NCI-H1930 (cell line): Measurements from ENCODE around the gene DRC7.
"Not testable (repeated sequence)": the region's sequence is repeated elsewhere in the genome, so short reads cannot be mapped to it uniquely, and the experiment has no call there.

Experiments
- DNase-seq, 2 experiments: peaks; one replicate each; lab custom pipeline; 2025; lab: John Stamatoyannopoulos, UW

The DRC7 gene

GRCh38 chr16:57693550-57693949, 1.1 kb upstream of the DRC7 start:
- DNase-seq = no peak

- no peak for DNase-seq
These were observed 328 bp upstream of the DRC7 start for GRCh38 chr16:57694231-57694724.

- DNase-seq = no peak
These were observed 1.1 kb downstream of the DRC7 start for GRCh38 chr16:57695680-57696069.

DNA sequence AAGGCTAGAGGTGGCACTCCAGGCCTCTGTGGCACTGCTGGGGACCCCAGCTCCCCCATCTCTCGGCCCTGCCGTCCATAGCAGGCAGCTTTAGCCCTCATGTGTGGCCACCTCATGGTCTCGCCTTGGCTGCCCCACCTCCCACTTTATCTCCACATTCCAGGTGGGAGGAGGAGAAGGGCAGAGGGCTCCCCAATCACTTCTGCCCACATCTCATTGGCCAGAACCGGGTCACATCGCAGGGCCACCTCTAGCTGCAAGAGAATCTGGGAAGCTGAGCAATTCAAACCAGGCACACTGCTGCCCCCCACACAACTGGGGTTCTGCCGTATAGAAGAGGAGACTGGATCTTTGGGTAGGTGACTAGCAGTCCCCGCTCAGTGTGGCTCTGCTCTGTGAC, 1.6 kb downstream of the DRC7 start:
- DNase-seq = no peak

- DNase-seq = no peak
These were observed 3.4 kb downstream of the DRC7 start for GRCh38 chr16:57697896-57698537.

DNA sequence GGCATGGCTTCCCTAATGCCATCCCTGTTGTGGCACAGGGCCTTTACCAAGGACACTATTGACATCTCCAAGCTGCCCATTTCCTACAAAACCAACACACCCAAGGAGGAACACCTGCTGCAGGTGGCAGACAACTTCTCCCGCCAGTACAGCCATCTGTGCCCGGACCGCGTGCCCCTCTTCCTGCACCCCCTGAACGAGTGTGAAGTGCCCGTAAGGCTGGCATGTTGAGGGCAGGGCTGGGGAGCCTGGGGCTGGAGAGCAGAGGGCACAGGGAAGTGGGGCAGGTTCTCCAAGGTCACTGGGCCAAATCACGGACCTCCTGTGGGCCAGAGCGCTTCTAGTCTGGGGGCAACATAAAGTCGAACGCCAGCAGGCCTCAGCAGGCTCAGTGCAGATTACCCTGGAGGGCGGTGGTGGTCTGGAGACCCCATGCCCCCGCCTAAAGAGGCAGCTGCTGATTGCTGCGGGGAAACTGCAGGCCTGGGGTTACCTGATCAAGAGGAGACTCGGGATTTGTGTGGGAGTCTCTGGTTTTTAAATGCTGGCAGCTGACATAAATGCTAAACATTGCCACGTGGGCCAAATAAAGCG, 4.3 kb downstream of the DRC7 start:
- no peak for DNase-seq

DNA sequence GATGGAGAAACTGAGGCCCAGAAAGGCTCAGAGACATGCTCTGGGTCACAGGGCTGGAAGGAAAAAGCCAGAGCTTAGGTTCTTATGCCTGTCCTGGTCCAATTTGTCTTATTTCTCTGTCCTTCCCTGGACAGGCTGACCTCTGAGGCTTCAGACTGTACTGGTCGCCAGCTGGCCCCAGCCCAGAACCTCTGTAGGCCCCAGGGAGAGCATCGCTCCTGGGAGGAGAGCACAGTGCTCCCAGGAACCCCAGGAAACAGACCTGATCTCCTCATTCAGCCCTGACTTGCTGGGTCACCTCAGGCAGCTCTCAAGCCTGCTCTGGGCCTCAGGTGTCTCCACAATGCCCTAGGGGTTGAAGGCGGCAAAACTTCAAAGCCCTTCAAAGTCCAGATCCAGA, 4.9 kb downstream of the DRC7 start:
- DNase-seq = no peak

- no peak for DNase-seq
These were observed 5.3 kb downstream of the DRC7 start for GRCh38 chr16:57699899-57700298.

- no peak for DNase-seq
These were observed 6.4 kb downstream of the DRC7 start for GRCh38 chr16:57700781-57701551.

DNA sequence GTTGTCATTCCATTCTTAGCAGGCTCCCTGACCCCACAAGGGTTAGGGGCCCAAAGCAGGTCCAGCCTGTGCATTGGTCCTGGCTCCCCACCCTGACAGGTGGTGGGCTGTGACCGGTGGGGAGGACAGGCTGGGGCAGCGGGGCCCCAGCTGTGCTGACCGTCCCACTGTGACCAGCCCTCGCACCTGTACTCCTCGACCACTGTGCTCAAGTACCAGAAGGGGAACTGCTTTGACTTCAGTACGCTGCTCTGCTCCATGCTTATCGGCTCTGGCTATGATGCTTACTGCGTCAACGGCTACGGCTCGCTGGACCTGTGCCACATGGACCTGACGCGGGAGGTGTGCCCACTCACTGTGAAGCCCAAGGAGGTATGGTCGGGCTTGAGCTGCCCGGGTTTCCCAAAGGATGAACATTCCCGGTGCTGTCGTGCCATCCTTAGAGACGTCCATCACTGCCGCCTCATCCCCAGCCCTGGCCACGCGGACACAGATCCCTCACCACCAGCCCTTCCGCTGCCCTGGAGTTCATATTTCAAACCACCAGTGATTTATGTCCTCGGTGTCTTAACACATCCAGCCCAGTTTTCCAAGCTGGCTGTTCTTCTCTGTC, 7.3 kb downstream of the DRC7 start:
- no peak for DNase-seq

DNA sequence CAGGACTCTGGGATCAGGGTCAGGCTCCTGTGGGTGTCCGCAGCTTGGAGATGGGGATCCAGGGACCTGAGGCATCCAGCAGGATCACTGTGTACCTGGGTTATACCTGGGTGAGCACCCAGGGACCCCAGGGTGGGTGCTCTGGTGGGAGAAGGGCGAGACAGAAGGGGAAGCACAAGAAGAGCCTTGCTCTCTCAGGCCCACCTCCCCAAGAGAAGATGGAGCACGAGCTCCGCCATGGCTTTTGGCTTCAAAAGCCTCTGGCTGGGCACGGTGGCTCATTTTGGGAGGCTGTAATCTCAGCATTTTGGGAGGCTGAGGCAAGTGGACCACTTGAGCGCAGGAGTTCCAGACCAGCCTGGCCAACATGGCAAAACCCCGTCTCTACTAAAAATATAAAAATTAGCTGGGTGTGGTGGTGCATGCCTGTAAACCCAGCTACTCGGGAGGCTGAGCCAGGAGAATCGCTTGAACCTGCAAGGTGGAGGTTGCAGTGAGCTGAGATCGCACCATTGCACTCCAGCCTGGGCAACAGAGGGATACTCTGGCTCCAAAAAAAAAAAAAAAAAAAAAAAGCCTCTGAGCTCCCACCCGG, 8.9 kb downstream of the DRC7 start:
- DNase-seq = no peak

DNA sequence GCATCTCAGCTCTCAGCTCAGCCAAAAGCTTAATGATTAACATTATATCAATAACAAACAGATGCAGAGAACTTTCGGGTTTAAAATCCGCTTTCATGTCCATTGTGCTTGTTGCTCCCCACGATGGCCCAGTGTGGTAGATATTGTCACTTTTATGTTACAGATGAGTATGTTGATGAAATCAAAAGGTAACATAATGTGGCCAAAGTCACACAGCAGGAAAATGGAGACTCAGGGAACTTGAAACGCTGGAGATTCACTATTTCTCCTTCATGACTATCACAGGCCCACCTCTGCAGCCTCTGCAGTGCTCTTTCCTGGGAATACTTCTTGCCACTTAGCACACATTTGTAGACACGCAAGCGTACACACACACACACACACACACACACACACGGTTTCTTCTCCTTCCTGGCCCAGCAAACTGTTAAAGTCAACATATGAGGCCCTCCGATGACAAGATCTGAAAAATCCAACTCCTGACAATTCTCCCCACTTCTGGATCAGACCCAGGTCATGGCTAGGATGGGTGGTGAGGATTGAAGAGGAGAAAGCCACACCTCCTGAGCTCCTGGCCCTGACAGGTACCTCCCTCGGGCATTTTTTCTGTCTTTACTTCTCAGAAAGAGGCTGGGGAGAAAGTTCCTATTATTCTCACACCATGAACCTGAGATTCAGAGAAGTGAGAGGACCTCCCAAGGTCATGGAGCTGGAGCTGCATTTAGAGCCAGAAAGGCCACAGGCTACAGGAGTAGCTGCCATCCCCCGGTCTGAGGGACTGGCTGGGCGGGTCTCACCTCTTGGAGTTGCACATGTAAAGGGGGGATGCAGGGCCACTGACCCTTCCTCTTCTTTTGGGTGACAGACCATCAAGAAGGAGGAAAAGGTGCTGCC, 9.7 kb downstream of the DRC7 start:
- DNase-seq = no peak

GRCh38 chr16:57704905-57705852, 10.6 kb downstream of the DRC7 start:
- no peak for DNase-seq

- no peak for DNase-seq
These were observed 12.1 kb downstream of the DRC7 start for GRCh38 chr16:57706717-57707116.

DNA sequence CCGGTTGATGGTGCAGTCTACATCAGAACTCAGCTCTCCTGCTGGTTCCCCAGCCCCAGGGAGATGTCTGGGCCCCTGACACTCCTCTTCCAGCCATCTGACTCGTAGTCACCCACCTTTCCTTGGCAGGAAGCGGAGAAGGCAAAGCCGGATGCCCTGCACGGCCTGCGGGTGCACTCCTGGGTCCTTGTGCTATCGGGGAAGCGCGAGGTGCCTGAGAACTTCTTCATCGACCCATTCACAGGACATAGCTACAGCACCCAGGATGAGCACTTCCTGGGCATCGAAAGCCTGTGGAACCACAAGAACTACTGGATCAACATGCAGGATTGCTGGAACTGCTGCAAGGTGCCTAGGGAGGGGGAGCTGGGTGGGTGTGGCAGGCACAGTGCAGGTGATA, 12.7 kb downstream of the DRC7 start:
- DNase-seq = no peak

- no peak for DNase-seq
These were observed 13.6 kb downstream of the DRC7 start for GRCh38 chr16:57708168-57708567.

GRCh38 chr16:57709663-57710062, 15.1 kb downstream of the DRC7 start:
- no peak for DNase-seq

DNA sequence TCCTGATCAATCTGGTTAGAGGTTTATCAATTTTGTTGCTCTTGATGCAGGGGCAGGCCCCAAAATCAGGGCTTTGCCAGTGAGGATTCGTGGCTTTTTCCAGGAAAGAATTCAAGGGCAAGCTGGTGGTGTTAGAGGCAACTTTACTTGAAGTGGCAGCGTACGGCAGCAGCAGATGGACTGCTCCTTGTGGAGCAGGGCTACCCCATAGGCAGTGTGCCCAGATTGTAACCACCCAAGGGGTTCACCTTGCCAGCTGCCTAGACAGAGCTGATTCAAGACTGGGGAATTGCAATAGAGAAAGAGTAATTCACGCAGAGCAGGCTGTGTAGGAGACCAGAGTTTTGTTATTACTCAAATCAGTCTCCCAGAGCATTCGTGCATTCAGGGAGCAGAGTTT, 16.7 kb downstream of the DRC7 start:
- no peak for DNase-seq

GRCh38 chr16:57711993-57712392, 17.4 kb downstream of the DRC7 start:
- DNase-seq = no peak

GRCh38 chr16:57712569-57712968, 18.0 kb downstream of the DRC7 start:
- DNase-seq = not testable (repeated sequence)
